Right lobe of liver (tissue), 6 donors: ENCODE results near the gene SLC25A42. TPM values are rescaled to one million over a fixed set of nuclear protein-coding genes. Genes with fewer than 3 reads are reported as not detected.
A peak's percentile ranks its signal among the peaks of the same experiment; 100 is the strongest.

Source experiments
- ATAC-seq, 4 donors: fragments of 200-7000 bp; cut with Tn5 transposase; one replicate each; pipeline ENCODE4 v1.9.1; 2020; ENCODE audit warnings: mild to moderate bottlenecking in 4 of 4, moderate library complexity in 4 of 4
- DNase-seq, 3 donors: peaks; one replicate each; pipeline ENCODE4 v3.0.0-alpha.2; 2020
- H3K27ac ChIP-seq, 3 donors: fragments of 200-600 bp; one replicate each; pipeline ENCODE4 v1.8.0; 2022
- H3K27me3 ChIP-seq, 2 donors: fragments of 200-600 bp; one replicate each; pipeline ENCODE4 v1.8.0; 2022
- H3K36me3 ChIP-seq, 4 donors: fragments of 200-600 bp; sonication (generic) in 1 of 4; one replicate each; pipeline versions ENCODE4 v1.5.1 to v1.8.0; 2017 to 2022; ENCODE audit warnings: control low read depth in 1 of 4
- H3K4me1 ChIP-seq, 4 donors: fragments of 200-600 bp; sonication (generic) in 1 of 4; one replicate each; pipeline versions ENCODE4 v1.5.1 to v1.8.0; 2017 to 2022; ENCODE audit warnings: control low read depth in 1 of 4
- H3K4me3 ChIP-seq, 3 donors: fragments of 200-600 bp; one replicate each; pipeline ENCODE4 v1.8.0; 2022
- H3K9me3 ChIP-seq, 4 donors: fragments of 200-600 bp; sonication (generic) in 1 of 4; one replicate each; pipeline versions ENCODE4 v1.5.1 to v1.8.0; 2017 to 2022; ENCODE audit warnings: control low read depth in 1 of 4
- CTCF ChIP-seq, 4 donors: fragments of 200-600 bp in 3 of 4; fragments of 450-650 bp in 1 of 4; IDR thresholded peaks; one replicate each; pipeline versions ENCODE4 v1.5.1 to v1.8.0; 2016 to 2022; ENCODE audit warnings: antibody characterized with exemption in 4 of 4, mild to moderate bottlenecking in 2 of 4
- POLR2A ChIP-seq: fragments of 450-650 bp; IDR thresholded peaks from one replicate; pipeline ENCODE4 v1.6.1; 2017; ENCODE audit warnings: antibody characterized with exemption, mild to moderate bottlenecking
- WGBS: methylation state at CpG from one replicate; pipeline ENCODE4 v1.1.6; 2018; ENCODE audit warnings: low coverage, low lambda C conversion rate; ENCODE audit not compliant: insufficient coverage; ENCODE audit errors: missing lambda C conversion rate; 5-methylcytosine and 5-hydroxymethylcytosine counted together
- intact Hi-C, 2 donors: fragments of 100-400 bp; cut with DNase I; formaldehyde crosslinking; loops; one replicate each; pipeline versions ENCODE4 v1.11.2 to v1.14.1; 2022
- total RNA-seq, 6 experiments: library from RNA; depleted of rRNA in 2 of 6; stranded (reverse); fragments of >200 nt in 2 of 6; fragmentation: NEBNext Ultra II Directional in 3 of 6; extraction: Animal tissue kit (Norgen Biotek cat#: 25700) in 3 of 6; gene quantifications; one replicate each; pipeline versions ENCODE4 v1.1.0 to v1.2.4, GENCODE V29; 2016 to 2023
- donor health status: DM: no; HTN: yes; CAD: no.
- donor health status: DM: no; HTN: no; CAD: no.
- donor health status: DM: no; HTN: no; CAD: no.
- donor health status: DM: no; HTN: yes; CAD: no.
- donor health status: DM: no; HTN: yes; CAD: no.

The SLC25A42 gene
- total RNA-seq, 6 experiments from 2014 or later: 20.7 to 80.7 (median 69.7) TPM

GRCh38 chr19:19062454-19063182 is 1.2 kb upstream of the SLC25A42 start:
- H3K4me1 ChIP-seq: peaks cover 0 to 68% (median 19%) of the 10 kb centered on the region in 4 donors
- H3K4me3 ChIP-seq: peak overlapping the region; percentile 32 to 46 (median 44)
- H3K27me3 ChIP-seq: no peaks in the 10 kb centered on the region
- no peak for ATAC-seq
- H3K27ac ChIP-seq: peak overlapping the region; percentile 12 to 64 (median 58)
- WGBS: 0% methylated on average over 1 of the region's 4 CpGs
- no peaks in the 10 kb centered on the region for H3K9me3 ChIP-seq
- intact Hi-C loops: no loop called here
- H3K36me3 ChIP-seq: peaks cover 0 to under 1% (median 0%) of the 10 kb centered on the region in 4 donors
- DNase-seq: no peak
- TF ChIP-seq CTCF (IDR thresholded peaks at IDR 0.05) (no peak), POLR2A (no peak)

- no peak for ATAC-seq
- DNase-seq: no peak
- H3K9me3 ChIP-seq: no peaks in the 10 kb centered on the region
- H3K27me3 ChIP-seq: no peaks in the 10 kb centered on the region
- no peaks in the 10 kb centered on the region for H3K36me3 ChIP-seq
- H3K27ac ChIP-seq: peak overlapping the region in 2 of 3 donors; percentile 54 to 83
- peaks cover 0 to 65% (median 22%) of the 10 kb centered on the region in 4 donors for H3K4me1 ChIP-seq
- intact Hi-C loops: no loop called here
- TF ChIP-seq POLR2A (no peak), CTCF (IDR thresholded peaks at IDR 0.05) (peak in 1 of 4 donors; percentile 18)
- peak overlapping the region; percentile 58 to 85 (median 73) for H3K4me3 ChIP-seq
- WGBS: under 1% methylated on average over 9 of the region's 29 CpGs
Observed at GRCh38 chr19:19064098-19064722, 416 bp downstream of the SLC25A42 start.

GRCh38 chr19:19064811-19065745 is 1.3 kb downstream of the SLC25A42 start:
- intact Hi-C loops: no loop called here
- ATAC-seq: no peak
- H3K9me3 ChIP-seq: no peaks in the 10 kb centered on the region
- H3K36me3 ChIP-seq: no peaks in the 10 kb centered on the region
- peak overlapping the region; percentile 31 to 85 (median 73) for H3K4me3 ChIP-seq
- H3K27ac ChIP-seq: peak overlapping the region in 2 of 3 donors; percentile 54 to 83
- DNase-seq: peak in 1 of 3 donors; percentile 51
- H3K27me3 ChIP-seq: no peaks in the 10 kb centered on the region
- H3K4me1 ChIP-seq: peaks cover 0 to 59% (median 19%) of the 10 kb centered on the region in 4 donors
- WGBS: 0% methylated on average over 19 of the region's 25 CpGs
- TF ChIP-seq CTCF (IDR thresholded peaks at IDR 0.05) (no peak), POLR2A (no peak)

- Histone ChIP-seq H3K9me3 (no peaks in the 10 kb centered on the region), H3K27ac (peak overlapping the region in 2 of 3 donors; percentile 29 to 83), H3K36me3 (no peaks in the 10 kb centered on the region), H3K4me1 (peaks cover 0 to 44% (median 14%) of the 10 kb centered on the region in 4 donors), H3K27me3 (no peaks in the 10 kb centered on the region), H3K4me3 (no peak overlapping the region)
- TF ChIP-seq CTCF (IDR thresholded peaks at IDR 0.05) (no peak), POLR2A (no peak)
- DNase-seq (no peak), ATAC-seq (no peak)
- intact Hi-C loops: no loop called here
- WGBS: 30% methylated on average over 11 of the region's 11 CpGs
Observed at GRCh38 chr19:19067276-19068072, 3.7 kb downstream of the SLC25A42 start.
